Spinal cord (tissue), 10 donors: ENCODE results near the gene C2CD2. TPM values are rescaled to one million over a fixed set of nuclear protein-coding genes. Genes with fewer than 3 reads are reported as not detected.
"Not testable (repeated sequence)": the region's sequence is repeated elsewhere in the genome, so short reads cannot be mapped to it uniquely, and the experiment has no call there.

ENCODE experiments used
- DNase-seq, 6 donors: peaks; one replicate each; pipeline versions ENCODE4 v3.0.0 to v3.0.0-alpha.2; 2013 to 2015; ENCODE audit warnings: low spot score in 6 of 6, low read depth in 4 of 6
- H3K27ac ChIP-seq: one replicate; pipeline ENCODE4 v1.5.1; 2013; ENCODE audit warnings: low read depth, low read length, control low read depth
- H3K27me3 ChIP-seq: one replicate; pipeline ENCODE4 v1.6.1; 2013; ENCODE audit warnings: low read length; ENCODE audit not compliant: control insufficient read depth, insufficient read depth
- H3K36me3 ChIP-seq: one replicate; pipeline ENCODE4 v1.6.1; 2013; ENCODE audit warnings: low read length; ENCODE audit not compliant: control insufficient read depth, insufficient read depth
- H3K4me1 ChIP-seq: one replicate; pipeline ENCODE4 v1.6.1; 2013; ENCODE audit warnings: low read length; ENCODE audit not compliant: control insufficient read depth, insufficient read depth
- H3K4me3 ChIP-seq: one replicate; pipeline ENCODE4 v1.5.1; 2013; ENCODE audit warnings: low read depth, low read length, control low read depth
- H3K9me3 ChIP-seq: one replicate; pipeline ENCODE4 v1.6.1; 2013; ENCODE audit warnings: low read length; ENCODE audit not compliant: control insufficient read depth, insufficient read depth
- WGBS: methylation state at CpG from one replicate; pipeline ENCODE4 v1.1.5; 2013; ENCODE audit warnings: missing lambda C conversion rate; ENCODE audit not compliant: insufficient coverage; 5-methylcytosine and 5-hydroxymethylcytosine counted together
- long read RNA-seq, 4 donors: transcript quantifications; one replicate each; lab custom pipeline, GENCODE V29; 2026
- polyA plus RNA-seq, 2 donors: library from polyadenylated mRNA; unstranded; fragments of 120-200 nt; gene quantifications; one replicate each; pipeline ENCODE4 v1.2.1, GENCODE V29; 2013; ENCODE audit not compliant: insufficient read length in 2 of 2
- total RNA-seq, 2 donors: library from RNA; depleted of rRNA in 1 of 2; stranded (reverse); fragments of 120-200 nt in 1 of 2; fragments of >200 nt in 1 of 2; gene quantifications; one replicate each; pipeline versions ENCODE4 v1.2.3 to v1.2.4, GENCODE V29; 2013 to 2014
- donor health status: healthy.

C2CD2 gene
- total RNA-seq, result 10 to 100 TPM; 20.1 to 27.8 TPM
- polyA plus RNA-seq, result 10 to 100 TPM; 19.1 to 22.6 TPM
- long read RNA-seq, donor 1, full-length matches to known transcripts, result 4 of 4 reads
- long read RNA-seq, donor 1, partial matches to known transcripts, result 0 of 4 reads
- long read RNA-seq, donor 1, other reads (novel, unspliced or antisense), result 0 of 4 reads
- long read RNA-seq, donor 2, full-length matches to known transcripts, result 1 of 1 reads
- long read RNA-seq, donor 2, partial matches to known transcripts, result 0 of 1 reads
- long read RNA-seq, donor 2, other reads (novel, unspliced or antisense), result 0 of 1 reads
- long read RNA-seq, donor 3, full-length matches to known transcripts, result 4 of 4 reads
- long read RNA-seq, donor 3, partial matches to known transcripts, result 0 of 4 reads
- long read RNA-seq, donor 3, other reads (novel, unspliced or antisense), result 0 of 4 reads
- long read RNA-seq, donor 4, partial matches to known transcripts, result 0 of 1 reads
- long read RNA-seq, donor 4, other reads (novel, unspliced or antisense), result 0 of 1 reads

DNA sequence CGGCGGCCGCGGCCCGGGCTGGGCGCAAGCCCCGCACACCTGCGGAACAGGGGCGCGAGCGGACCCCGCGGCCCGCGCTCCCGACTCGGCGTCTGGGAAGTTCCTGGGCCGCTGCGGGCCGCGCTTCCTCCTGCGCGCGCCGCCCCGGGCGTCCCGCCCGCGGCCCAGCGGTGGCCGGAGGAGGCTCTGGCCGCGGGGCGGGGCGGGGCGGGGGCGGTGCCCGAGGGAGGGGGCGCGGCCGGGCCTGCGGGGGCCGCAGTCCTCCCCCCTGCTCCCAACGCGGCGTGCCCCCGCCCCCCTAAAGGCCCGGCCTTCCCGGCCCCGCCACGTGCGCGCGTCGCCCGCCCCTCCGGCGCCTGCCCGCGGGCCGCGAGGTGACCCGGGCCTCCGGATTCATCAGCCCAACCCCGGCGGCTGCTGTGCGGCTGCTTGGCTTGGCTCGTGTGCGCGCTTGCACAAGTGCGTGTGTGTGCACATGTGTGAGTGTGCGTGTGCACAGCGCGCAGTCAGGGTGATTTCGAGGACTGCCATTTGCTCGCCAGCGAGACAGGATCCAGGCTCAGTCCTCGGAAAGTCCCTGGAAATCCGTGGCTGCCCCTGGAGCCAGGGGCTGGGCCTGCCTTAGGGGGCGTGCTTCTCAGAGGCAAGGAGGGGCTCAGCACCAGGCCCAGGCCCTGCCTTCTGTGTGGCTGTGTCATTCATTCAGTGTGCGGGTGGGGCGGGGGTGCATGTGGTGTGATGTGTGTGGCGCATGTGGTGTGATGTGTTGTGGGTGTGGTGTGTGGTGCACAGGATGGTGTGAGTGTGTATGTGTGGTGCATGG lies at the start of gene C2CD2:
C2CD2 (minus strand) TSS at position 188 of the 823 bp plus-strand sequence. CDS start 370 bp downstream, outside the sequence.
- Histone ChIP-seq H3K36me3 (peaks cover 6% of the 10 kb centered on the region), H3K4me3 (peak within 1 kb of the TSS; percentile 49), H3K27me3 (no peaks in the 10 kb centered on the region), H3K4me1 (peaks cover 49% of the 10 kb centered on the region), H3K9me3 (no peaks in the 10 kb centered on the region), H3K27ac (peak within 1 kb of the TSS; percentile 57)
- WGBS, result 3% methylated on average over 85 of the region's 85 CpGs
- peak in 2 of 6 donors; percentile 70 to 76 for DNase-seq

DNA sequence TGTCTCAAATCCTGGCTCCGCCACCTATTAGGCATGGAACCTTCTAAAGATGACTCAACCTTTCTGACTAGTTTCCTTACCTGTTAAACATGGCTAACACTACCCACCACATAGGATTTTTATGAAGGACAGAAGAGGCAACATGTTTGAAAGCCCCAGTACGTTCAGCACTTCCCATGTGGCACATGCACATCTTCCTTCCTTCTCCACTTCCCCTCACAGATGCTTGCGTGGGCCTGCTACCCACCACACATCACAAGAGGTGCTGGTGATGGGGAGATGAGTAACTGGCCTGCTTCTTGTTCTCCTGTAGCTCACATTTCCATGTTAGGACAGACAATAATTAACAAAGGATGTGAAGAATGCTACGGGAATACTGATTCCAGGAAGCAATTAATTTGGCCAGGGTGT lies 49.2 kb upstream of the C2CD2 start:
- no peak for DNase-seq
- Histone ChIP-seq H3K9me3 (no peaks in the 10 kb centered on the region), H3K4me1 (no peaks in the 10 kb centered on the region), H3K27me3 (no peaks in the 10 kb centered on the region), H3K4me3 (no peak overlapping the region), H3K27ac (no peak overlapping the region), H3K36me3 (peaks cover 8% of the 10 kb centered on the region)
- WGBS, result no CpG with 5 or more reads among the region's 4 CpGs

DNA sequence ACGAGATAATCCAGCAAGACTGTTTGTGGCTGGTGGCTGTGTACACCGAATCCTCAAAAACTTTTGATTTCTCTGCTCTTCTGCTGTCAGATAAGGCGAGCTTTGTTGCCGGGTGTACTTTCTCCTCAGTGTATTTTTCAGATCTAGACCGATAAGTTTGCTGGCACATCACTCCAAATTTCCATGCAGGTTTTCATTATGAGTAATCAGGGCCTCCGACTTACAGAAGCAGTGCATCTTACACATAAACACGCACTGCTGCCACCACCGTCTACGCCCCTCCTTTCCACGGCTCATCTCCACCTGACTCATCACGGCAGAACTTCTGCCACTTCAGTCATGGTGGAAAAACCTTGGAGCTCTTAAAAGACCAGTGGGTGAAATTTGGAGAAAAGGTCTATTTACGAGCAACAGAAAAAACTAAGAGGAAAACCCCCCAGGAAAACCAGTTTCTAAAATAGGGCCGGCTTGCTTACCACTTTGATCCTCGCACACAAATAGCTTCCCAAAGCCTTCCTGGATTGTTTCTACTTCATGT lies 48.7 kb upstream of the C2CD2 start:
- no peak for DNase-seq
- peaks cover 8% of the 10 kb centered on the region for H3K36me3 ChIP-seq
- H3K27me3 ChIP-seq, result no peaks in the 10 kb centered on the region
- no peak overlapping the region for H3K4me3 ChIP-seq
- H3K27ac ChIP-seq, result no peak overlapping the region
- 95% methylated on average over 3 of the region's 14 CpGs for WGBS
- no peaks in the 10 kb centered on the region for H3K4me1 ChIP-seq
- H3K9me3 ChIP-seq, result no peaks in the 10 kb centered on the region

DNA sequence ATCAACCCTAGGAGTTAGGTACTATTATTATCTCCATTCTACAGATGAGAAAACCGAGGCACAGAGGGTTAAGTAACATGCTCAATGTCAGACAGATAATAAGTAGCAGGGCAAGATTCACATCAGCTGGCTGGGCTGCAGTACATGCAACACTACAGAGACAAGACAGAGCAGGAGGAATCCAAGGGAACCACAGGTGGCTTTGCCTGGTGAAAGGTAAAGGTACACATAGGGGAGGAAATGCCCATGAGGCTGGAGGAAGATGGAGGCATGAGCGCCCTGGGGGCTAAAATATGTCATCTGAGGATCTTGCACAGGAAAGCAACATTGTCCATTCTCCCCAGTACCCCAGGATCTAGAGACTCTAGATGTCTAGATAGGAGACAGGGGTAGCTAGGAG lies 48.0 kb upstream of the C2CD2 start:
- H3K36me3 ChIP-seq, result peaks cover 8% of the 10 kb centered on the region
- H3K4me3 ChIP-seq, result no peak overlapping the region
- no peaks in the 10 kb centered on the region for H3K27me3 ChIP-seq
- no peak for DNase-seq
- no peaks in the 10 kb centered on the region for H3K9me3 ChIP-seq
- no peaks in the 10 kb centered on the region for H3K4me1 ChIP-seq
- H3K27ac ChIP-seq, result no peak overlapping the region
- no CpG with 5 or more reads among the region's 2 CpGs for WGBS

DNA sequence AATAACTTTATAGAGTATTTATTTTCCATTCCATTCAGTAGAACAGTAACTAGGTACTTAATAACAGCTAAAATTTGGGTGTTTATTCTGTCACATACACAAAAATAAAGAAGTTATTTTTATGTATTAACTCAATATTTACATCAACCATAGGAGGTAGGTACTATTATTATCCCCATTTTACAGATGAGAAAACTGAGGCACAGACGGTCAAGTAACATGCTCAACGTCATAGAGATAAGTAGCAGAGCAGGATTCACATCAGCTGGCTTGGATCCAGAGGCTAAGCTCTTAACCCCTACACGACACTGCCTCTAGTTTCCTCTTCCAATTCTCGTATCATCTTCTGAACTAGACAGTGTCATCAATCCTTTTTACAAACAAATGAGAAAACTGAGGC lies 47.1 kb upstream of the C2CD2 start:
- H3K27me3 ChIP-seq, result no peaks in the 10 kb centered on the region
- no peak overlapping the region for H3K4me3 ChIP-seq
- no peaks in the 10 kb centered on the region for H3K4me1 ChIP-seq
- H3K9me3 ChIP-seq, result peaks cover under 1% of the 10 kb centered on the region
- DNase-seq, result no peak
- no CpG with 5 or more reads among the region's 4 CpGs for WGBS
- H3K27ac ChIP-seq, result no peak overlapping the region
- H3K36me3 ChIP-seq, result peaks cover 8% of the 10 kb centered on the region

DNA sequence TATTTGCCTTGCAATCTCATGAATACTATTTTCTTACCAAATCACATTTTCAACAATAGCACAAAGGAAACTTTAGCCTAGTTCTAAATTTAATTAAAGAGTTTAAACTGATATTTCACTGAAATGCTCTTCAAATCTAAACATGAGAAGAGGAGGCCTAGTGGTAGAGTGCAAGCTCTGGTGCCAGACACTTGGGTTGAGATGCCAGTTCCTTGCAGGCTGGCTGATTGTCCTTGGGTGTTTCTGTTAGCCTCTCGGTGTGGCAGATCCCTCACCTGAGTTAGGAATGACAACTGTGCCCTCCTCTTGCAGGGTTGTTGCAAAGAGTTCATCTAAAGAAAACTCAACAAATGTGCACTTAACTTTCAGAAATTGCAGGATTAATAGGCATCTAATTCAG lies 43.8 kb upstream of the C2CD2 start:
- no peaks in the 10 kb centered on the region for H3K27me3 ChIP-seq
- H3K4me1 ChIP-seq, result no peaks in the 10 kb centered on the region
- DNase-seq, result no peak
- WGBS, result 89% methylated on average over 1 of the region's 1 CpG
- H3K27ac ChIP-seq, result no peak overlapping the region
- peaks cover 11% of the 10 kb centered on the region for H3K36me3 ChIP-seq
- peaks cover 5% of the 10 kb centered on the region for H3K9me3 ChIP-seq
- H3K4me3 ChIP-seq, result no peak overlapping the region

DNA sequence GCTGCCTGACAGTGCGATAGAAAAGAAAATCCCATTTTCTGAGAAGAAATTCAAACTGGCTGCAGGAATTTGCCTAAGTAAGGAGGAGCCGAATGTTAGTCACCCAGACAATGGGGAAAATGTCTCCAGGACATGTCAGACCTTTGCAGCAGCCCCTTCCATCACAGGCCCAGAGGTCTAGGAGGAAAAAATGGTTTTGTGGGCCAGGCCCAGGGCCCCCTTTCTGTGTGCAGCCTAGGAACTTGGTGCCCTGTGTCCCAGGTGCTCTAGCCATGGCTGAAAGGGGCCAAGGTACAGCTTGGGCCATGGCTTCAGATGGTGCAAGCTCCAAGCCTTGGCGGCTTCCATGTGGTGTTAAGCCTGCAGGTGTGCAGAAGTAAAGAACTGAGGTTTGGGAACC lies 41.8 kb upstream of the C2CD2 start:
- no peak overlapping the region for H3K27ac ChIP-seq
- no peak for DNase-seq
- no peaks in the 10 kb centered on the region for H3K4me1 ChIP-seq
- no peak overlapping the region for H3K4me3 ChIP-seq
- no peaks in the 10 kb centered on the region for H3K27me3 ChIP-seq
- 100% methylated on average over 2 of the region's 3 CpGs for WGBS
- peaks cover 5% of the 10 kb centered on the region for H3K9me3 ChIP-seq
- peaks cover 23% of the 10 kb centered on the region for H3K36me3 ChIP-seq

DNA sequence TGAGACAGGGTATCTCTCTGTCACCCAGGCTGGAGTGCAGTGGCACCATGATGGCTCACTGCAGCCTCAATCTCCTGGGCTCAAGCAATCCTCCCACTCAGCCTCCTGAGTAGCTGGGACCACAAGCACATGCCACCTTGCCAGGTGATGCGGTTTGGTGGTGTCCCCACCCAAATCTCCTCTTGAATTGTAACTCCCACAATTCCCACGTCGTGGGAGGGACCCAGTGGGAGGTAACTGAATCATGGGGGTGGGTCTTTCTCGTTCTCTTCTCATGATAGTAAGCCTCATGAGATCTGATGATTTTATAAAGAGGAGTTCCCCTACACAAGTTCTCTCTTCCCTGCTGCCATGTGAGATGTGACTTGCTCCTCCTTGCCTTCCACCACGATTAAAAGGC lies 40.8 kb upstream of the C2CD2 start:
- WGBS, result no CpG with 5 or more reads among the region's 5 CpGs
- not testable (repeated sequence) for H3K27ac ChIP-seq, H3K4me1 ChIP-seq, DNase-seq, H3K9me3 ChIP-seq, H3K27me3 ChIP-seq, H3K4me3 ChIP-seq
- peaks cover 20% of the 10 kb centered on the region for H3K36me3 ChIP-seq

DNA sequence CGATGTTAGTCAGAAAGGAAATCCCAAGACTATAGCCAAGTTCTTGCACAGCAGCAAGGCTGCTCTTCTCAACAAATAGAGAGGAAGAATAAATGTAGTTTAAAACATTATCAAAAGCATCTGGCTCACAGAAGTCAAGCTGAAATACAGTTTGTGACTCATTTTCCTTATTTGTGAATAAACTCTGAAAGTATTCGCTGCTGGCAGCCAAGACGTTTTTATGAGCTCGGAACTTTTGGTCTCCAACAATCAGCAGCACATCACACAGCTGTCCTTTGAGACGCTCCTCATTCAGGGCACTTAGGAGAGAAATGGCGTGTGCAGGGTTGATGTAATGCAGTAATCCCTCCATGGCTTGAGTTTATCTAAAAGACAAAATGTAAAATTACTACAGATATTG lies 39.9 kb upstream of the C2CD2 start:
- H3K27ac ChIP-seq, result no peak overlapping the region
- H3K9me3 ChIP-seq, result peaks cover 5% of the 10 kb centered on the region
- H3K27me3 ChIP-seq, result no peaks in the 10 kb centered on the region
- no peak for DNase-seq
- WGBS, result 100% methylated on average over 1 of the region's 6 CpGs
- H3K36me3 ChIP-seq, result peaks cover 19% of the 10 kb centered on the region
- no peaks in the 10 kb centered on the region for H3K4me1 ChIP-seq
- no peak overlapping the region for H3K4me3 ChIP-seq
